Measurements from ENCODE around the gene PRDM15. TPM values are rescaled to one million over a fixed set of nuclear protein-coding genes. Genes with fewer than 3 reads are reported as not detected.

The PRDM15 gene
- total and polyA plus RNA-seq, 2 donors (not counting 1 experiment from before 2014, with no cell fraction given): 2.3 to 3.6 TPM

DNA sequence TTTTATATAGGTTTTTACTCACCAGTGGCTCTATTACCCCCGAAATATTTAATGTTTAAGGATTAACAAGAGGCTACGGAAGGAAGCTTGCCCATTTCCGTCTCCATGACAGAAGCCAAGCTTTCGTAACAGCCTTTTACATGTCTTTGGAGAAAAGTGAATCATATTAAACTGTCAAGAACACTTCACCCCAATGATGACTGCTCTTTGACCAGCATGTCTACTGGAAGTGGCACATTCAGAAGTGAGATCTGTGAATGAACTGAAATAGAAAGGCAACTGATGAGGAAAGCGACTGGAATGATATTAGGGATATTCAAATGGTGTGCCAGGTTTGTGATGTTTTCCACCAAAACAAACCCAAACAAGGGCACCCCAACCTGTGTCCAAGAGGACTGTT lies 8.5 kb upstream of the PRDM15 start:
- Histone ChIP-seq H3K4me1 (ENCODE audit: control insufficient read depth, extremely low read depth, insufficient read depth, low read length) (no peaks in the 10 kb centered on the region), H3K4me2 (ENCODE audit: extremely low read depth, insufficient read depth, low read length) (no peak overlapping the region), H4K20me1 (ENCODE audit: control insufficient read depth, extremely low read depth, insufficient read depth, low read length) (no peaks in the 10 kb centered on the region), H2AFZ (ENCODE audit: low read length) (no peak overlapping the region), H3K4me3 (replicated peaks in 1 of 4; ENCODE audit: control extremely low read depth in 1 of 4, insufficient read depth in 1 of 4, low read depth in 3 of 4, low read length in 4 of 4) (no peak overlapping the region), H3K36me3 (ENCODE audit: control insufficient read depth, insufficient read depth, low read length) (no peaks in the 10 kb centered on the region), H3K27ac (ENCODE audit: insufficient read depth, low read length) (no peak overlapping the region), H3K9me3 (ENCODE audit: control insufficient read depth, insufficient read depth, low read depth, low read length) (no peaks in the 10 kb centered on the region), H3K79me2 (ENCODE audit: control insufficient read depth, insufficient read depth, low read length) (no peaks in the 10 kb centered on the region), H3K27me3 (ENCODE audit: control insufficient read depth, insufficient read depth, low read length) (no peaks in the 10 kb centered on the region), H3K9ac (ENCODE audit: insufficient read depth, low read length) (no peak overlapping the region)
- no peak for TF ChIP-seq EZH2 (IDR thresholded peaks at IDR 0.05; ENCODE audit: low read length, missing control alignments)
- TF ChIP-seq, protein P1, sequence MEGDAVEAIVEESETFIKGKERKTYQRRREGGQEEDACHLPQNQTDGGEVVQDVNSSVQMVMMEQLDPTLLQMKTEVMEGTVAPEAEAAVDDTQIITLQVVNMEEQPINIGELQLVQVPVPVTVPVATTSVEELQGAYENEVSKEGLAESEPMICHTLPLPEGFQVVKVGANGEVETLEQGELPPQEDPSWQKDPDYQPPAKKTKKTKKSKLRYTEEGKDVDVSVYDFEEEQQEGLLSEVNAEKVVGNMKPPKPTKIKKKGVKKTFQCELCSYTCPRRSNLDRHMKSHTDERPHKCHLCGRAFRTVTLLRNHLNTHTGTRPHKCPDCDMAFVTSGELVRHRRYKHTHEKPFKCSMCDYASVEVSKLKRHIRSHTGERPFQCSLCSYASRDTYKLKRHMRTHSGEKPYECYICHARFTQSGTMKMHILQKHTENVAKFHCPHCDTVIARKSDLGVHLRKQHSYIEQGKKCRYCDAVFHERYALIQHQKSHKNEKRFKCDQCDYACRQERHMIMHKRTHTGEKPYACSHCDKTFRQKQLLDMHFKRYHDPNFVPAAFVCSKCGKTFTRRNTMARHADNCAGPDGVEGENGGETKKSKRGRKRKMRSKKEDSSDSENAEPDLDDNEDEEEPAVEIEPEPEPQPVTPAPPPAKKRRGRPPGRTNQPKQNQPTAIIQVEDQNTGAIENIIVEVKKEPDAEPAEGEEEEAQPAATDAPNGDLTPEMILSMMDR (conservative IDR thresholded peaks at IDR 0.05 in 1 of 2, IDR thresholded peaks at IDR 0.05 in 1 of 2; ENCODE audit: low read depth in 1 of 2, low read length in 2 of 2): no peak
- DNase-seq (ENCODE audit: low read depth in 2 of 2): no peak

DNA sequence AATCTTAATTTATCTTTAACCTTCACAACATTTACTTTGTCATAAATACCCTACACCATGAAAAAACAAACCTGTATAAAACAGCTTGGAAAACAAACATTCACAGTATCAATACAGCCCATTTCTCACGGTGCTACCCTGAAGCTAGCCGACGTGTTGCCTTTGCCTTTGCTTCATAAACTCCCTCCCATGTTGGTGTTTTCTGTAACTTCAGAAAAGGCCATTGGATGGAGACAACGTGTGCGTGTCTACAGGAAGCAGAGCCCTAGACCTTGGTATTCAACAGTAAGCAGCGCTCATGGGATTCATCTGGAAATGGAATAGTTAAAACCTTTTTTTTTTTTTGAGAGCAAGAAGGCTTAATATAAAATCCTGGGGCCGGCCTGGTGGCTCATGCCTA lies 7.2 kb upstream of the PRDM15 start:
- DNase-seq (ENCODE audit: low read depth in 2 of 2): no peak
- no peak overlapping the region for H3K4me3 ChIP-seq (replicated peaks in 1 of 4; ENCODE audit: control extremely low read depth in 1 of 4, insufficient read depth in 1 of 4, low read depth in 3 of 4, low read length in 4 of 4)
- no peak overlapping the region for H3K27ac ChIP-seq (ENCODE audit: insufficient read depth, low read length)
- no peaks in the 10 kb centered on the region for H3K36me3 ChIP-seq (ENCODE audit: control insufficient read depth, insufficient read depth, low read length)
- no peaks in the 10 kb centered on the region for H3K9me3 ChIP-seq (ENCODE audit: control insufficient read depth, insufficient read depth, low read depth, low read length)
- TF ChIP-seq, protein P1 (conservative IDR thresholded peaks at IDR 0.05 in 1 of 2, IDR thresholded peaks at IDR 0.05 in 1 of 2; ENCODE audit: low read depth in 1 of 2, low read length in 2 of 2): no peak
- TF ChIP-seq EZH2 (IDR thresholded peaks at IDR 0.05; ENCODE audit: low read length, missing control alignments): no peak
- no peaks in the 10 kb centered on the region for H4K20me1 ChIP-seq (ENCODE audit: control insufficient read depth, extremely low read depth, insufficient read depth, low read length)
- no peaks in the 10 kb centered on the region for H3K27me3 ChIP-seq (ENCODE audit: control insufficient read depth, insufficient read depth, low read length)
- H2AFZ ChIP-seq (ENCODE audit: low read length): no peak overlapping the region
- H3K79me2 ChIP-seq (ENCODE audit: control insufficient read depth, insufficient read depth, low read length): no peaks in the 10 kb centered on the region
- H3K9ac ChIP-seq (ENCODE audit: insufficient read depth, low read length): no peak overlapping the region
- H3K4me2 ChIP-seq (ENCODE audit: extremely low read depth, insufficient read depth, low read length): no peak overlapping the region
- H3K4me1 ChIP-seq (ENCODE audit: control insufficient read depth, extremely low read depth, insufficient read depth, low read length): no peaks in the 10 kb centered on the region

DNA sequence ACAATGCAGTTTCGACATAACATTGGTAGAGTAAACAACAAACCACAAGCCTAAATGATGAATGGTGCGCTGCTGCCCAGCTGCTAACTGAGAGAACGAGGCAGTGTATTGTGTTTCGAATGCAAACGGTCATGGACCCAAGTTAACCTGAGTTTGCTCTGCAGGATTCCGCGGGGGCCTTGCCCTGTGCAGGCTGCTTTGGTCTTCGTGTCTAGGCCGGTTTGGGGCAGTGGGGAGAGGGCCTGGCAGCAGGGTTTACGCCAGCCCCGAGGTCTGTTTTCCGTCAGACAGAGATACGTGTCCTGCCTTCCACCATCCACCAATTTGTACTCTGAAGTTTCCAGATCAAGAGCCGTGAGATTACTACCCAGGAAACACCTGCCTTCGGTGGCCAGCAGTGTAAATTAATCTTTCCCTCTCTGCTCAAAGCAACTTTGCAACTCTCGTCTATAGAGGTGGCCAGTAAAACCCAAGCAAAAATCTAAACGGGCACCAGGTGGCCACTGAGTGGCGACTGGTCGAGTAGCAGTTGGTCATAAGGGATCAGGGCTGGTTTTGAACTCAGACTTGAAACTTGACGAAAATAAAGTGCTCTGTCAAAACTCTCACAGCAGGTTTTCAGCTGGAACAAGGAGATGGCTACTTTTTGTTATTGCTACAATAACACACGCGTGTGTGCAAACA lies 6.3 kb upstream of the PRDM15 start:
- peak; percentile 28 to 65 for DNase-seq (ENCODE audit: low read depth in 2 of 2)
- Histone ChIP-seq H3K4me2 (ENCODE audit: extremely low read depth, insufficient read depth, low read length) (no peak overlapping the region), H3K4me3 (replicated peaks in 1 of 4; ENCODE audit: control extremely low read depth in 1 of 4, insufficient read depth in 1 of 4, low read depth in 3 of 4, low read length in 4 of 4) (no peak overlapping the region), H3K9me3 (ENCODE audit: control insufficient read depth, insufficient read depth, low read depth, low read length) (no peaks in the 10 kb centered on the region), H3K27me3 (ENCODE audit: control insufficient read depth, insufficient read depth, low read length) (no peaks in the 10 kb centered on the region), H2AFZ (ENCODE audit: low read length) (no peak overlapping the region), H3K36me3 (ENCODE audit: control insufficient read depth, insufficient read depth, low read length) (no peaks in the 10 kb centered on the region), H3K79me2 (ENCODE audit: control insufficient read depth, insufficient read depth, low read length) (no peaks in the 10 kb centered on the region), H4K20me1 (ENCODE audit: control insufficient read depth, extremely low read depth, insufficient read depth, low read length) (no peaks in the 10 kb centered on the region), H3K27ac (ENCODE audit: insufficient read depth, low read length) (no peak overlapping the region), H3K4me1 (ENCODE audit: control insufficient read depth, extremely low read depth, insufficient read depth, low read length) (no peaks in the 10 kb centered on the region), H3K9ac (ENCODE audit: insufficient read depth, low read length) (no peak overlapping the region)
- TF ChIP-seq EZH2 (IDR thresholded peaks at IDR 0.05; ENCODE audit: low read length, missing control alignments): no peak
- TF ChIP-seq, protein P1 (conservative IDR thresholded peaks at IDR 0.05 in 1 of 2, IDR thresholded peaks at IDR 0.05 in 1 of 2; ENCODE audit: low read depth in 1 of 2, low read length in 2 of 2): peak in 1 of 2 donors; percentile 1

Data from fibroblast of lung (primary cell).